RWPE2 (cell line): ENCODE data around the gene FBLN5.

ENCODE experiments used
- ATAC-seq: fragments of 200-7000 bp; cut with Tn5 transposase; 3 replicates; pipeline ENCODE4 v1.9.1; 2021; ENCODE audit warnings: low read depth
- DNase-seq: peaks from one replicate; pipeline ENCODE4 v3.0.0-alpha.2; 2020; ENCODE audit warnings: low spot score
- H3K27ac ChIP-seq: fragments of 450-650 bp; 2 replicates; pipeline ENCODE4 v1.5.1; 2017; ENCODE audit warnings: mild to moderate bottlenecking; ENCODE audit not compliant: poor library complexity, severe bottlenecking
- H3K27me3 ChIP-seq: fragments of 250-450 bp; sonication (Bioruptor Pico); 2 replicates; pipeline ENCODE4 v1.5.1; 2021; ENCODE audit warnings: mild to moderate bottlenecking, moderate library complexity; ENCODE audit not compliant: insufficient read depth, poor library complexity, severe bottlenecking
- H3K36me3 ChIP-seq: fragments of 250-450 bp; sonication (Bioruptor Pico); 2 replicates; pipeline ENCODE4 v1.5.1; 2020; ENCODE audit warnings: low read depth, mild to moderate bottlenecking, moderate library complexity
- H3K4me1 ChIP-seq: fragments of 250-450 bp; sonication (Bioruptor Pico); 2 replicates; pipeline ENCODE4 v1.5.1; 2021; ENCODE audit warnings: mild to moderate bottlenecking, moderate library complexity; ENCODE audit not compliant: insufficient read depth, poor library complexity, severe bottlenecking
- H3K4me3 ChIP-seq: fragments of 250-450 bp; sonication (Bioruptor Pico); 2 replicates; pipeline ENCODE4 v1.5.1; 2021; ENCODE audit warnings: mild to moderate bottlenecking, moderate library complexity; ENCODE audit not compliant: severe bottlenecking
- H3K9me3 ChIP-seq: fragments of 250-450 bp; sonication (Bioruptor Pico); 2 replicates; pipeline ENCODE4 v1.5.1; 2021; ENCODE audit warnings: mild to moderate bottlenecking, moderate library complexity; ENCODE audit not compliant: severe bottlenecking
- CTCF ChIP-seq: fragments of 450-650 bp; IDR thresholded peaks from one replicate; pipeline ENCODE4 v1.5.1; 2017; ENCODE audit warnings: mild to moderate bottlenecking, moderate library complexity; ENCODE audit not compliant: poor library complexity, severe bottlenecking

Gene FBLN5

DNA sequence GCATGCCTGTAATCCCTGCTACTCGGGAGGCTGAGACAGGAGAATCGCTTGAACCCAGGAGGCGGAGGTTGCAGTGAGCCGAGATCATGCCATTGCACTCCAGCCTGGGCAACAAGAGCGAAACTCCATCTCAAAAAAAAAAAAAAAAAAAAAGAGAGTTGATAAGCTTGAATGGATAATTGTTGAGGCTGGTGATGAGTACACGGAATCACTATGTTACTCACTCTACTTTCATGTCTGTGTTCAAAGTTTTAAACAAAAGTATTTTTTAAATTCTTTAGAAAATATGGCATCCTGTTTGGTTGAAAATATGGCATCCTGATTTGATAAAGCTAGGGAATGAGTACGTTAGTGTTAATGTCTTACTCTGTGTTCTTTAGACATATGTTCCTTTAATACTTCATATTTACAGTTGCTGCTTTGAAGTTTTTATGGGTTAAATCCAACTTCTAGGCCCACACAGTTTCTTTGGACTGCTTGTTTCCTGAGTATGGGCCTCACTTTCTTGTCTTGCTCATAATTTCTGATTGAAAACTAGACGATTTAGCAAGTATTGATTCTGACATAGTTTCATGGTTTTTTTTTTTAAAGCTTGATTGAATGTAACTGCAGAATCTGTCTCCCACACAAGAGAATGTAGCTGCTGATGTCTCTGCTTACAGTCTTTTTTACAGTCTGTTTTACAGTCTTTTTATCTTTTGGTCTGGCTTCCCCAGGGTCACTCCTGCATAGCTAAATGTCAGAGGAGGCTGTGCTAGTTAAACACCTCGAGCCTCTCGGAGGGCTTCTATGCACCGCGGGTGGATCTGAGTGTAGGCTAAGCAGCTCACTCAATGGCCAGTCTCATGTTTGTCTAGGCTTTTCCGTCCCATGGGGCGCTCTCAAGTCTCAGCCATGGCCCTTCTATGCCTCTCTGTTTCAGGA is 14.1 kb upstream of the FBLN5 start:
- H3K9me3 ChIP-seq, result no peaks in the 10 kb centered on the region
- H3K4me1 ChIP-seq, result peaks cover 6% of the 10 kb centered on the region
- ATAC-seq (no peak), DNase-seq (no peak)
- TF ChIP-seq CTCF, result no peak
- H3K27me3 ChIP-seq, result no peaks in the 10 kb centered on the region
- H3K4me3 ChIP-seq, result no peak overlapping the region
- H3K36me3 ChIP-seq, result 0 out of 2 replicates have a peak, but pooled peaks cover 3% of the 10 kb centered on the region
- H3K27ac ChIP-seq, result no peak overlapping the region

DNA sequence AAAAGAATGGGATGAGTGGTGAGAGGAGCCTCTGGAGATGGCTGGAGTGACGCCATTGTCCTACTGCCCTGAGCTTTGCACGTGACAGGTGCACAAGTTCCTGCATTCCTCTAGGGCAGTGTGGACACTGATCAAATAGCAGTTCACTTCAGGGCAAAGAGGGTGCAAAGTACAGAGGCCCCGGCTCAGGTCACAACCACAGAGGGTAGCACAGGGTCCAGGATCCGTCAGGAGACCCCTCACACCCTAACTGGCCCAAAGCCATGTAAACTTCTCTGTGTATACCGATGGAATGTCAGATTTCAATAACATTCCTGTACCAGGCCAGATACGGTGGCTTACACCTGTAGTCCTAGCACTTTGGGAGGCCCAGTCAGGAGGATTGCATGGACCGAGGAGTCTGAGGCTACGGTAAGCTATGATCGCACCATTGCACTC is 10.4 kb upstream of the FBLN5 start:
- Histone ChIP-seq H3K27ac (no peak overlapping the region), H3K4me1 (no peaks in the 10 kb centered on the region), H3K4me3 (no peak overlapping the region), H3K9me3 (no peaks in the 10 kb centered on the region), H3K36me3 (no peaks in the 10 kb centered on the region), H3K27me3 (no peaks in the 10 kb centered on the region)
- DNase-seq (no peak), ATAC-seq (no peak)
- no peak for TF ChIP-seq CTCF

DNA sequence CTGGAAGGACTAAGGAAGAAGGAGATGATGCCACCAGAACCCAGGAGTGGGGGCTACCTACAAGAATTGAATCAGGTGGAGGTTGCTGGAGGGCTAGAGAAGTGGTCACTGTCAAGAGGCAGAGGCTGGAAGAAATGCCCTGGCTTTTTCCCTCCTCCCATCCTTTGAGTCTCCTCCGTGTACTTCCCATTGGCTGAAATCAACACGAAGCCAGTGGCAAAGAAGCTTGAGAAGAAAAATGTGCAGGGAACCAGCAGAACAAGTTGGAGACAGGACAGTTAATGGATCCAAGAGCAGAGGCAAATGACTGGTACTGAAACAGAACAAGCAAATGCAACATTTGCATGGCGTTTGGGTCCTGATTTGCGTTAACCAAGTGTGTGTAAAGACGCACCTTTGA is 9.1 kb upstream of the FBLN5 start:
- TF ChIP-seq CTCF, result no peak
- Histone ChIP-seq H3K4me1 (no peaks in the 10 kb centered on the region), H3K9me3 (no peaks in the 10 kb centered on the region), H3K27me3 (no peaks in the 10 kb centered on the region), H3K4me3 (no peak overlapping the region), H3K27ac (no peak overlapping the region), H3K36me3 (no peaks in the 10 kb centered on the region)
- no peak for ATAC-seq
- no peak for DNase-seq

DNA sequence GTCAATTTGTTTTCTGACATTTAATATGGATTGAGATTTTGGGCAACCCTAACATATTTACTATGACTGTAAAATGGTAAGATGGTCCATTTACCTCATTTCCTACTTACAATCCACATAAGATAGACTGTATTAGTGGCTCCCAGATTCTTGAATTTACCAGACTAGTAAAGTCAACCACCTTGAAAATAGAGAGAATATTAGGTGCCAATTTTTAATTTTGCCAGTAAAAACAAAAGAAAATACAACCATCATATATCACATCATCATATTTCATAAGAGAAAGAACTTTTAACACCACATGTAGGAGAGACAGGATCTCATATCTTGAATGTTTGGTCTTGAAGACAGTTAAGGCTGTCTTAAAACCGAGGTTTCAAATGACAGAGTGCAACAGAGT is 7.7 kb upstream of the FBLN5 start:
- Histone ChIP-seq H3K4me3 (no peak overlapping the region), H3K36me3 (no peaks in the 10 kb centered on the region), H3K27me3 (no peaks in the 10 kb centered on the region), H3K27ac (no peak overlapping the region), H3K9me3 (no peaks in the 10 kb centered on the region), H3K4me1 (no peaks in the 10 kb centered on the region)
- no peak for TF ChIP-seq CTCF
- DNase-seq, result no peak
- ATAC-seq, result no peak
